ENCODE data around the gene C20orf96. TPM values are rescaled to one million over a fixed set of nuclear protein-coding genes. Genes with fewer than 3 reads are reported as not detected.
A peak's percentile ranks its signal among the peaks of the same experiment; 100 is the strongest.

C20orf96 gene
- total RNA-seq, 1 donor from 2014 or later: 10.8 TPM

- Mint-ChIP-seq H3K9me3 (ENCODE audit: low read depth) (no peaks in the 10 kb centered on the region), H3K27me3 (ENCODE audit: low read depth) (no peaks in the 10 kb centered on the region), H3K4me3 (ENCODE audit: unreplicated experiment) (peak overlapping the region; percentile 70), H3K27ac (ENCODE audit: unreplicated experiment) (peak overlapping the region; percentile 97), H3K36me3 (ENCODE audit: low read depth) (no peaks in the 10 kb centered on the region), H3K4me1 (ENCODE audit: low read depth) (peaks cover 30% of the 10 kb centered on the region)
- no peak for TF ChIP-seq CTCF (IDR thresholded peaks at IDR 0.05)
- no peak for DNase-seq (ENCODE audit: low spot score)
These were observed 20.1 kb upstream of the C20orf96 start for GRCh38 chr20:310645-311044.

DNA sequence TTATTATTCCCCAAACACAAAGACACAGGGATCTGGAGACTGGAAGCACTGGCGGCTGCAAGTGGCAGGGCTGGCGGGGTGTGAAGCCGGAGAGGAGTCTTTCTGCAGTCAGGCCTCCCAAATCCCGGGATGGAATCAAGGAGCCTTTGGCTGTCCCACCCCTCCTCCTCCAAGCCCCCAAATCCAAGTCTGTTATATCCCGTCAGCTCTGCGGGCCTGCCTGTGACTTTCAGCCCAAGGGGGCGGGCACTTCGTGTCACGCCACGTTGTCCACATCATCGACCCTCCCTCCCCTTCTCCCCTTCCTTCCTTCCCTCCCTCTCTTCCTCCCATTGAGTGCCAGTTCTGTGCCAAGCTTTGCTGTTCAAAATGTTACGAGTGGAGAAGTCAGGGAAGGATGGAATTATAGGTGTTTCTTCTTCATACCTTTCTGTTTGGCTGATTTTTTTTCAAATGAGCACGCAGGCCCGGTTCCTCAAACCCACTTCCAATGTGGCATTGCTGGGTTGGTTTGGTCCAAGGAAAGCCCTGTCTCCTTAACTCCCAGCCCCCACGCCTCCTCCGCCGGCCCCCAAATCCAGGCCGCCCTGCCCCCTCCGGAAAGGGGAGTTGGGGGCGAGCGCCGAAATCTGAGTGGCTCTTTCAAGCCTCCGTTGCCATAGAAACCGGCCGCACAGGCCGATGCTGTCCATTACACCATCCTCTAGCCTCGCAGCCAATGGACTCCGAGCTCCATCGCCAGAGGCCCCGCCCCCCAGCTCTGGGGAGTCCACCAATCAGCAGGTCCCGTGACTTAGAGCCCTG lies 19.5 kb upstream of the C20orf96 start:
- TF ChIP-seq CTCF (IDR thresholded peaks at IDR 0.05): no peak
- Mint-ChIP-seq H3K27ac (ENCODE audit: unreplicated experiment) (peak overlapping the region; percentile 97), H3K27me3 (ENCODE audit: low read depth) (no peaks in the 10 kb centered on the region), H3K9me3 (ENCODE audit: low read depth) (no peaks in the 10 kb centered on the region), H3K4me1 (ENCODE audit: low read depth) (peaks cover 30% of the 10 kb centered on the region), H3K4me3 (ENCODE audit: unreplicated experiment) (peak overlapping the region; percentile 70), H3K36me3 (ENCODE audit: low read depth) (no peaks in the 10 kb centered on the region)
- peak; percentile 100 for DNase-seq (ENCODE audit: low spot score)

- H3K9me3 Mint-ChIP-seq (ENCODE audit: low read depth): no peaks in the 10 kb centered on the region
- no peaks in the 10 kb centered on the region for H3K36me3 Mint-ChIP-seq (ENCODE audit: low read depth)
- H3K27ac Mint-ChIP-seq (ENCODE audit: unreplicated experiment): peak overlapping the region; percentile 97
- H3K27me3 Mint-ChIP-seq (ENCODE audit: low read depth): no peaks in the 10 kb centered on the region
- peaks cover 30% of the 10 kb centered on the region for H3K4me1 Mint-ChIP-seq (ENCODE audit: low read depth)
- DNase-seq (ENCODE audit: low spot score): no peak
- peak; percentile 58 for TF ChIP-seq CTCF (IDR thresholded peaks at IDR 0.05)
- peak overlapping the region; percentile 70 for H3K4me3 Mint-ChIP-seq (ENCODE audit: unreplicated experiment)
These were observed 18.8 kb upstream of the C20orf96 start for GRCh38 chr20:309306-309840.

DNA sequence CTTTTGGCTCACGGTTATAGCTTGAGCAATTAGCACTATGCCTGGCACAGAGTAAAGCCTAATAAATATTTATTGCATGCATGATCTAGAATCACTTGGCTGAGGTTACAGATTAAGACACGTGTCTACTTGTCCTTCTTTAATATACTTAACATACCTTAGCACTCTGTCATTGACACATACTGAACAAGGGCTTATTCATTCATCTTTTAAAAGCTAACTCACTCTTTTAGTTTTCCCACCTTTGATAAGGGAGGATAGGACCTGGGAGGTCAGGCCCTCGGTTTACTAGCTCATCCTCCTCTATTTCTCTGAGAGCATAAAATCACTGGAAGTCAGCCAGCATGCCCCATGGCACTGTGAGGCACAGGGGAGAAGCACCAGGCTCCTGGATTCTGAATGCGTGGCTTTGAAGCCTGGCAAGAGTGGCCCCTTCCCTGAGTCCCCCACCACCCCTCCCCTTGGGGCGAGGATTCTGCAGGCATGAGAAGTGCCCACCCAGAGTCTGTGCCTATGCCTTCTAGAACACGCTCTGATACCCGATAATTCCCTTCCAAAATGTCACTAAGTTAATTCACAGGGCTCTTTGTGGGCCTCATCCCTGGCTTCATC lies 18.0 kb upstream of the C20orf96 start:
- Mint-ChIP-seq H3K9me3 (ENCODE audit: low read depth) (no peaks in the 10 kb centered on the region), H3K4me1 (ENCODE audit: low read depth) (peaks cover 30% of the 10 kb centered on the region), H3K27ac (ENCODE audit: unreplicated experiment) (peak overlapping the region; percentile 97), H3K27me3 (ENCODE audit: low read depth) (no peaks in the 10 kb centered on the region), H3K4me3 (ENCODE audit: unreplicated experiment) (no peak overlapping the region), H3K36me3 (ENCODE audit: low read depth) (no peaks in the 10 kb centered on the region)
- TF ChIP-seq CTCF (IDR thresholded peaks at IDR 0.05): no peak
- DNase-seq (ENCODE audit: low spot score): no peak

DNA sequence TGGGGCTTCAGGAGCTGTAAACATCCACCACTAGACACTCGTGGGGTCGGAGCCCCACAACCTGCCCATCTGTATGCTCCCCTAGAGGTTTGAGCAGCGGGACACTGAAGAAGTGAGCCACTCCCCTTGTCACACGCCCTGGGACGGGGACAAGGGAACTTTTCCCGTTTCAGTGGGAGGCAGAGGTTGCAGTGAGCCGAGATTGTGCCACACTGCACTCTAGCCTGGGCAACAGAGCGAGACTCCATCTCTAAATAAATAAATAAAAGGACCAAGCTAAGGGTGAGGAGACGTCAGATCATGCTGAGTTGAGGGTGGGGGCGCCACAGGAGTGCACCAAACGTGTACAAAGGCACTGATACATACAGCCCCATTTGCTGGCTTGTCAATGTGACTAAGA lies 15.2 kb upstream of the C20orf96 start:
- no peak for TF ChIP-seq CTCF (IDR thresholded peaks at IDR 0.05)
- H3K27me3 Mint-ChIP-seq (ENCODE audit: low read depth): no peaks in the 10 kb centered on the region
- no peaks in the 10 kb centered on the region for H3K36me3 Mint-ChIP-seq (ENCODE audit: low read depth)
- no peaks in the 10 kb centered on the region for H3K9me3 Mint-ChIP-seq (ENCODE audit: low read depth)
- peaks cover 42% of the 10 kb centered on the region for H3K4me1 Mint-ChIP-seq (ENCODE audit: low read depth)
- H3K27ac Mint-ChIP-seq (ENCODE audit: unreplicated experiment): no peak overlapping the region
- no peak overlapping the region for H3K4me3 Mint-ChIP-seq (ENCODE audit: unreplicated experiment)
- no peak for DNase-seq (ENCODE audit: low spot score)
